K562 (cell line): ENCODE measurements around the gene KRTAP10-4. TPM values are rescaled to one million over a fixed set of nuclear protein-coding genes. Genes with fewer than 3 reads are reported as not detected.

Source experiments
- AFF1 ChIP-seq, 2 experiments: fragments of 450-650 bp; IDR thresholded peaks; 2 replicates each; pipeline ENCODE4 v1.6.1; 2018; ENCODE audit warnings: mild to moderate bottlenecking in 2 of 2, low read depth in 1 of 2; ENCODE audit not compliant: partially characterized antibody in 2 of 2
- CHD7 ChIP-seq: fragments of 200-600 bp; sonication (generic); IDR thresholded peaks from one replicate; pipeline ENCODE4 v1.6.1; 2012; ENCODE audit warnings: mild to moderate bottlenecking, low read depth, low read length, inconsistent platforms
- HDAC3 ChIP-seq: fragments of 450-650 bp; IDR thresholded peaks from 2 replicates; pipeline ENCODE4 v1.6.1; 2018; ENCODE audit warnings: borderline replicate concordance, mild to moderate bottlenecking, moderate library complexity; ENCODE audit not compliant: partially characterized antibody
- HLTF ChIP-seq: fragments of 450-650 bp; IDR thresholded peaks from 2 replicates; pipeline ENCODE4 v1.6.1; 2016
- NRF1 ChIP-seq, 2 experiments: fragments of 450-650 bp; IDR thresholded peaks in 1 of 2; conservative IDR thresholded peaks in 1 of 2; 2 replicates each; pipeline ENCODE4 v1.6.1; 2014; ENCODE audit warnings: mild to moderate bottlenecking in 2 of 2
- PKNOX1 ChIP-seq: fragments of 450-650 bp; IDR thresholded peaks from 2 replicates; pipeline ENCODE4 v1.6.1; 2016
- PRDM10 ChIP-seq: fragments of 450-650 bp; IDR thresholded peaks from 2 replicates; pipeline ENCODE4 v1.6.1; 2018; ENCODE audit not compliant: partially characterized antibody
- polyA plus RNA-seq, 8 experiments: library from polyadenylated mRNA; depleted of rRNA in 4 of 8; stranded (reverse) in 5 of 8; unstranded in 3 of 8; fragments of >200 nt; fragmentation: Nextera tagmentation in 2 of 8; fragmentation: Illumina TruSeq in 1 of 8; extraction: Ambion mirVana in 2 of 8; extraction: Trizol in 1 of 8; gene quantifications; 2 replicates each; pipeline versions ENCODE4 v1.2.1 to v1.2.3, GENCODE V29; 2011 to 2014; ENCODE audit warnings: inconsistent platforms in 1 of 8, missing spikeins in 1 of 8
- total RNA-seq, 7 experiments: library from RNA; depleted of rRNA in 6 of 7; stranded (reverse); fragments of >200 nt in 6 of 7; fragmentation: Illumina TruSeq in 2 of 7; extraction: Trizol in 2 of 7; gene quantifications; 2 replicates each; pipeline versions ENCODE4 v1.2.1 to v1.2.3, GENCODE V29; 2011 to 2021; ENCODE audit warnings: low replicate concordance in 1 of 7

The KRTAP10-4 gene
- total and polyA plus RNA-seq, 9 of the 15 experiments (the other 6 are each of a cell fraction or from before 2014, with no cell fraction given), result not detected

GRCh38 chr21:44582055-44582454, 8.5 kb downstream of the KRTAP10-4 start (continued):
- peak; percentile 81 to 85 for TF ChIP-seq NRF1 (conservative IDR thresholded peaks at IDR 0.05 in 1 of 2, IDR thresholded peaks at IDR 0.05 in 1 of 2)
- no peak for TF ChIP-seq HLTF
- TF ChIP-seq CHD7, result no peak
- TF ChIP-seq PKNOX1, result peak; percentile 74
- no peak for TF ChIP-seq HDAC3
- TF ChIP-seq PRDM10, result no peak
- TF ChIP-seq AFF1 (IDR thresholded peaks at IDR 0.05; ENCODE audit: low read depth in 1 of 2, partially characterized antibody in 2 of 2), result no peak
